ENCODE measurements around the gene ILRUN.
"Not testable (repeated sequence)": the region's sequence is repeated elsewhere in the genome, so short reads cannot be mapped to it uniquely, and the experiment has no call there.

ILRUN gene

DNA sequence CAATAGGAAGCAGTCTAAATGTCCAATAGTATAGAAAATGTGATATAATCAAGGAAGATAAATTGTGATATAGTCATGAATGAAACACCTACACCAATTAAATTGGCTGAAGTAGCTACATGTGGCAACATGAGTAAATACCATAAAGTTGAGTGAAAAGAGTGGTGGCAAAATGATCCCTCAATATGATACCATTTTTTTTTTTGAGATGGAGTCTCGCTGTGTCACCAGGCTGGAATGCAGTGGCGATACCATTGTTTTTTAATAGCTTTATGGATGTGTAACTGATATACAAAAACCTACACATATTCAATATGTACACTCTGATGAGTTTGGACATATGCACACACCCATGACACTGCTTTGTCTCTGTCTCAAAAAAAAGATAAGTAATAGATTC, 20.9 kb upstream of the ILRUN start:
- DNase-seq (no peak), ATAC-seq (no peak)
- Mint-ChIP-seq H3K4me3 (no peak overlapping the region), H3K27ac (no peak overlapping the region), H3K36me3 (ENCODE audit: low read depth) (no peaks in the 10 kb centered on the region), H3K4me1 (no peaks in the 10 kb centered on the region), H3K27me3 (no peaks in the 10 kb centered on the region), H3K9me3 (no peaks in the 10 kb centered on the region)

DNA sequence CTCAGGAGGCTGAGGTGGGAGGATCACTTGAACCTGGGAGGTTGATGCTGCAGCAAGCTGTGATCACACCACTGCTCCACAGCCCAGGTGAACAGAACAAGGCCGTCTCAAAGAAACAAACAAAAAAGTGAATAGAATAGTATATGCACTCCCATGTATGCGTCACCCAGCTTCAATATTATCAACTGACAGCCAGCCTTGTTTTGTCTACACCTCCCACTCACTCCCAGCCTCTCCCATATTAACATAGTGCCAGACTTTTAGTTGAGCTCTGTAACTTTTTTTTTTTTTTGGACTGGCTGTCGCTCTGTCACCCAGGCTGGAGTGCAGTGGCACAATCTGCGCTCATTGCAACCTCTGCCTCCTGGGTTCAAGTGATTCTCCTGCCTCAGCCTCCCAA, 18.1 kb upstream of the ILRUN start:
- no peaks in the 10 kb centered on the region for H3K27me3 Mint-ChIP-seq
- H3K27ac Mint-ChIP-seq = no peak overlapping the region
- H3K9me3 Mint-ChIP-seq = no peaks in the 10 kb centered on the region
- H3K4me1 Mint-ChIP-seq = no peaks in the 10 kb centered on the region
- ATAC-seq (no peak), DNase-seq (no peak)
- H3K4me3 Mint-ChIP-seq = no peak overlapping the region
- H3K36me3 Mint-ChIP-seq (ENCODE audit: low read depth) = no peaks in the 10 kb centered on the region

DNA sequence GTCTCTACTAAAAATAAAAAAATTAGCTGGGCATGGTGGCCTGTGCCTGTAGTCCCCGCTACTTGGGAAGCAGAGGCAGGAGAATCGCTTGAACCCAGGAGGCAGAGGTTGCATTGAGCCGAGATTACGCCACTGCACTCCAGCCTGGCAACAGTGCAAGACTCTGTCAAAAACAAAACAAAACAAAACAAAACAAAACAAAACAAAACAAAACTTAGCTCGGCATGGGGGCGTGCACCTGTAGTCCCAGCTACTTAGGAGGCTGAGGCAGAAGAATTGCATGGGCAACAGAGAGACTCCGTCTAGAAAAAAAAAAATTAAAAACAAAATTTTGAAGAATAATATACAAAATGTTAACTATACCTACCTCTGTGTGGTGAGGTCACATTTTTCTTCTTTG, 16.3 kb upstream of the ILRUN start:
- H3K4me1 Mint-ChIP-seq, H3K4me3 Mint-ChIP-seq, DNase-seq: not testable (repeated sequence)

DNA sequence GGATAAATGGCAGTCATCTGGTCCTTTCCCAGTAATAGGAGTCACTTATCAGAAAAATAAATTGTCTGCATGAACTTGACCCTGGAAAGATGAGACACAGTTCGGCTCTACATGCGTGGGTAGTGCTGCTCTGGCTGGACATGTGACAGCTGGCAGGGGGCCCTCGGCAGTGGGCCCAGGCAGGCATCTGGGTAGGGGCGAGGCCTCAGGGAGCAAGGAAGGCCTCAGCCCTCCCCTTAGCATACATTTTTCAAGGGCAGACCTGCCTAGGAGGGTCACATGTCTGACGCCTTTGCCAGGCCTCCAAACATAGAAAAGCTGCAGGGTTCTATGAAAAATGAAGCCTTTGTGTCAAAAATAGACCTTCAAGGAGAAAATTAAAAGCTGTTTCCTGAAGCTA, 12.8 kb upstream of the ILRUN start:
- H3K9me3 Mint-ChIP-seq = no peaks in the 10 kb centered on the region

More for the DNA sequence above, 16.3 kb upstream of the ILRUN start:
- not testable (repeated sequence) for H3K27me3 Mint-ChIP-seq; ATAC-seq; H3K27ac Mint-ChIP-seq; H3K9me3 Mint-ChIP-seq; H3K36me3 Mint-ChIP-seq (ENCODE audit: low read depth)

DNA sequence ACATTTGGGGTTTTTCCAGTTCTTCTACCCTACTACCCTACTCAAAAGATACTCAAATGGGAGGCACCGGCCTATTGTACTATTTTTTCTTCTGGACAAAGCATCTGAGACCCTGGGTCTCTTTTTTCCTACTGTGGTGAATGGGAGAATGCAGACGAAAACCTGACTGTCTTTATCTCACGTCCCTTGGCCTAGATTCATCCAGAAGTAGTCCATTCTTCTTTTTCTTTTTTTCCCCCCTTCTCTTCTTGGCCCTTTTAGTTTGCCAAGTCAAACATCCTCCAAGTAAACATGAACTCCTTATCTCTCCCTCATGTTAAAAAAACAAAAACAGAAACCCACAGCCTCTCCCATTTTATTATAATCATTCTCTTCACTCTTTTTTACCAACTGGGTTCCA, 8.7 kb upstream of the ILRUN start:
- no peak overlapping the region for H3K27ac Mint-ChIP-seq
- no peaks in the 10 kb centered on the region for H3K4me1 Mint-ChIP-seq
- ATAC-seq (no peak), DNase-seq (no peak)
- no peaks in the 10 kb centered on the region for H3K36me3 Mint-ChIP-seq (ENCODE audit: low read depth)
- H3K4me3 Mint-ChIP-seq = no peak overlapping the region
- H3K9me3 Mint-ChIP-seq = no peaks in the 10 kb centered on the region
- H3K27me3 Mint-ChIP-seq = no peaks in the 10 kb centered on the region

More for the DNA sequence above, 12.8 kb upstream of the ILRUN start:
- ATAC-seq = no peak
- Mint-ChIP-seq H3K4me3 (no peak overlapping the region), H3K27ac (no peak overlapping the region), H3K36me3 (ENCODE audit: low read depth) (no peaks in the 10 kb centered on the region), H3K4me1 (no peaks in the 10 kb centered on the region), H3K27me3 (no peaks in the 10 kb centered on the region)
- DNase-seq = no peak

DNA sequence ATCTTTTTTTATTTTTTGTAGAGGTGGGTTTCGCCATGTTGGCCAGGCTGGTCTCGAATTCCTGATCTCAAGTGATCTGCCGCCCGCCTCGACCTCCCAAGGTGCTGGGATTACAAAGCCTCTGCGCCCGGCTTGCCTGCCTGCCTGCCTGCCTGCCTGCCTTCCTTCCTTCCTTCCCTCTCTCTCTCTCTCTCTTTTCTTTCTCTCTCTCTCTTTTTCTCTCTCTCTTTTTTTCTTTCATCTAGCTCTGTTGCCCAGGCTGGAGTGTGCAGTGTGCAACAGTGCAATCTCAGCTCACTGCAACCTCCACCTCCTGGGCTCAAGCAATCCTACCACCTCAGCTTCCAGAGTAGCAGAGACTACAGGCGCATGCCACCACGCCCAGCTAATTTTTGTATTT, 4.6 kb upstream of the ILRUN start:
- Mint-ChIP-seq H3K4me3 (no peak overlapping the region), H3K9me3 (no peaks in the 10 kb centered on the region), H3K27ac (no peak overlapping the region), H3K36me3 (ENCODE audit: low read depth) (no peaks in the 10 kb centered on the region), H3K4me1 (peaks cover 17% of the 10 kb centered on the region), H3K27me3 (no peaks in the 10 kb centered on the region)
- DNase-seq (no peak), ATAC-seq (no peak)

DNA sequence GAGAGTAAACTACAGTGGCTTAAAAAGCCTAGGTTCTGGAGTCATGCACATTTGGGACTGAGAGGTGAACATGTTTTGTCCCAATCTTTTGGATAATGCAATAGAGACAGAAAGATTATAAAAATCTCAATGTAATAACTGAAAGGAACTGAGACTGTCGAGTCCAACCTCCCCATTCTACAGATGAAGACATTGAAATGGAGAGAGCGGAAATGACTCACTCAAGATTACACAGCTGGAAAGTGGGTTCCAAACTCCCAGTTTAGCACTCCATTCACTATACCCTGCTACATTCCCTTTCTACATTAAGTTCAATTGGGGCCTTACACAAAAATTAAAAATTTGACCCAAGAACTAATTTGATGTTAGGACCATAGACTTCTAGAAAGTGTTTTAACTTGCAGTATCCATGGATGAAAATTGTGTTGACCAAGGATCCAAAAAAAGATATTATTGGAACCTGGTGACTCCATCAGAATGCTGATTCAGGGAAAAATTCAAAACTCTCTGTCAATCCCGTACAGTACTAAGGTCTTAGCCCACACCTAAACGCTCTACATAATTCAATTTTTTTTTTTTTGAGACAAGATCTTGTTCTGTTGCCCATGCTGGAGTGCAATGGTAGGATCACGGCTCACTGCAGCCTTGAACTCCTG, 1.5 kb upstream of the ILRUN start:
- peaks cover 11% of the 10 kb centered on the region for H3K36me3 Mint-ChIP-seq (ENCODE audit: low read depth)
- no peaks in the 10 kb centered on the region for H3K9me3 Mint-ChIP-seq
- DNase-seq = no peak
- H3K4me1 Mint-ChIP-seq = peaks cover 45% of the 10 kb centered on the region
- H3K27ac Mint-ChIP-seq = no peak overlapping the region
- peak overlapping the region; percentile 99 for H3K4me3 Mint-ChIP-seq
- no peak for ATAC-seq
- no peaks in the 10 kb centered on the region for H3K27me3 Mint-ChIP-seq

DNA sequence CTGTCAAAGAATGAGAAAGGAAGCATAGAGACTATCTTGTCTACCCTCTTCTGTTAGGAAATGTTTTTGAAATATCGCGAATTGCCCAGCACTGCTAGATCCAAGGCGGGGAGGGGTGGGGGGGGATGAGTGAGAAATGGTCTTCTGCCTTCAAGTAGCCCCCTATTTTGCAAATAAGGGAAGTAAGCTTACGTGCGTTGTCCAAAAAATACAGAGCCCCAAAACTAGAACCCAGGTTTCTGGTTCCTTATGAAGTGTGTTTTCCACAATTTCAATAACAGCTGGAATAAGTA, 923 bp upstream of the ILRUN start:
- peaks cover 48% of the 10 kb centered on the region for H3K4me1 Mint-ChIP-seq
- no peak for ATAC-seq
- no peaks in the 10 kb centered on the region for H3K27me3 Mint-ChIP-seq

DNA sequence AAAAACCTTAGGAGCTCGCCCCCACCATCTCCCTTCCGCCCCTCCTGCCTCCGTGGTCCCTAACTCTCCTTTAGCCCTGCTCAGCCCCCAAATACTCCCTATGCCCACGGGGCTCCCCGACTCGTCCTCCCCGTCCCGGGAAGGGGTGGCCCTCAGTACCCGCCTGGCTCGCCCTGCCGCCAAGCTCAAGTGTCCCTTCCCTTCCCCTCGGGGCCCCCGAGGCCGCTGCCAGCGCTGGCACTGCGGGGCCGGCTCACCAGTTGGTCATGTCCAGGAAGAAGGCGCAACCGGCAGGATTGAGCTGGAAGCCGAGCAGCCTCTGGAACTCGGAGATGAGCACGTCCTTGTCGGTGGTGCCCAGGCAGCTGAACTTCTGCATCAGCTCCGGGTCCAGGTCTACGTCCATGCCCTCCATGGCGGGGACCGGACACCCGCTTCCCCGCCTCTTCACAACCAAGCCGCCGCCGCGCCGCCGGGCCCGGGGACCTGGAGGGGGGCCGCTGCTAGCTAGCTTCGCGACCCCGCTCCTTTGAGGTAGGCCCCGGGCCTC, 303 bp downstream of the ILRUN start:
- DNase-seq = no peak
- Mint-ChIP-seq H3K4me1 (peaks cover 58% of the 10 kb centered on the region), H3K27me3 (no peaks in the 10 kb centered on the region), H3K9me3 (no peaks in the 10 kb centered on the region), H3K27ac (peak overlapping the region; percentile 86), H3K4me3 (peak overlapping the region; percentile 99), H3K36me3 (ENCODE audit: low read depth) (peaks cover 11% of the 10 kb centered on the region)
- no peak for ATAC-seq

More for the DNA sequence above, 923 bp upstream of the ILRUN start:
- H3K27ac Mint-ChIP-seq = peak overlapping the region; percentile 97
- peak overlapping the region; percentile 99 for H3K4me3 Mint-ChIP-seq
- peaks cover 11% of the 10 kb centered on the region for H3K36me3 Mint-ChIP-seq (ENCODE audit: low read depth)
- no peak for DNase-seq
- H3K9me3 Mint-ChIP-seq = no peaks in the 10 kb centered on the region

DNA sequence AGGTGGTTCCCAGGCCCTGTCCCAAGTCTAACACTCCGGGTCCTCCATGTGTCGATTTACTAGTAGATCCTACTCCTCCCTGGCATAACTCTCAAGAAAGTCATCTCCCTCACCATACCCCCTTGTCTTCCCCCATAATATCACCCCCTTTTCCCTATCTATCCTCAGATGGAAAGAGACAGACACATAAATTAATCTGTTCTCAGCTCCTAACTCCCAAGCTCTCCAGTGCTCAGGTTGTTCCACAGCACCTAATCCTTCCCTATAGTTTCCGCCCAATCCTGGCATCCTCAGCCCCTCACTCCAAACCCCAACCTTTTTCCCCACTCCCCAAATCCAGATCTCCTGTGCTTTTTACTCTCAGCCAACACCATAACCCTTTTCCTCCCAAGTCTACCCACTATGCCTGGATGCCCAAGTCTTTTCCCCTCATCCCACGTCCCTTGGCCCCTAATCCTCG, 808 bp downstream of the ILRUN start:
- H3K27ac Mint-ChIP-seq = peak overlapping the region; percentile 86
- H3K4me3 Mint-ChIP-seq = peak overlapping the region; percentile 99
- H3K4me1 Mint-ChIP-seq = peaks cover 61% of the 10 kb centered on the region

DNA sequence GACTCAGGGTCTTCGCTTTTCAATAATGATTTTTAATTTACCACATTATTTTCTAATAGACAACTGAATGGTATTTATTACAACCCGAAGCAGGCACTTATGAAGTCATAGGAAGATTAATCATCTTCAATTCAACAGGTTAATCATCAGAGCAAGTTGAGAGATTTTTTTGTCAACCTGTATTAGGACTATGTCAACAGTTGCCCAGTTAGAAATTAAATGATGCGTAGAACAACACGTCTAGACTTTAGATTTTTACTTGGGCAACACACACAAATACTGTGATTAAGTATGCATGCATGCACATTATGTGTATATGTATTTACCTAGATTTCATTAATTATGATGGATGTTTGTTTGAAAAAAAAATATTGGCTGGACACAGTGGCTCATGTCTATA, 4.3 kb downstream of the ILRUN start:
- no peaks in the 10 kb centered on the region for H3K27me3 Mint-ChIP-seq
- no peak for ATAC-seq
- no peak for DNase-seq
- peaks cover 62% of the 10 kb centered on the region for H3K4me1 Mint-ChIP-seq
- no peak overlapping the region for H3K27ac Mint-ChIP-seq
- H3K36me3 Mint-ChIP-seq (ENCODE audit: low read depth) = peaks cover 24% of the 10 kb centered on the region
- H3K9me3 Mint-ChIP-seq = no peaks in the 10 kb centered on the region
- no peak overlapping the region for H3K4me3 Mint-ChIP-seq

More for the DNA sequence above, 808 bp downstream of the ILRUN start:
- H3K27me3 Mint-ChIP-seq = no peaks in the 10 kb centered on the region
- H3K9me3 Mint-ChIP-seq = no peaks in the 10 kb centered on the region
- peaks cover 11% of the 10 kb centered on the region for H3K36me3 Mint-ChIP-seq (ENCODE audit: low read depth)
- no peak for DNase-seq
- no peak for ATAC-seq

DNA sequence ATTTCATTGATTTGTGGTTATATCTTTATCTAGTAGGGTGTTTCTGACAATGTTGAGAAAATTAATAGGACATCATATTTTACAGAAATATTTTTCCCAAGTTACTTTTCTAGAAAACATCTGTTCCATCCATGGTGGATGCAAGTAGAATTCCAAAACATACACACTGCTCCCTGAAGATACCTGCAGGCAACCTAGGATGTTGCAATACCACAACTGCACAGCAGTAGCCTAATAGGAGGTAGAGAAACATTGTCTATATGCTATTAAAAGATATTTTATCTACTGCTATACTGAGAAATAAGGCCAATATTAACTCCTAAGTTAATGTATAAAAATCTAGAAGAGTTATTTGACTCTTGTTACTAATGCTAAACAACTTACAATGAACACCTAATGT, 6.8 kb downstream of the ILRUN start:
- ATAC-seq (no peak), DNase-seq (no peak)
- H3K27me3 Mint-ChIP-seq = no peaks in the 10 kb centered on the region
- no peaks in the 10 kb centered on the region for H3K9me3 Mint-ChIP-seq
- peaks cover 54% of the 10 kb centered on the region for H3K4me1 Mint-ChIP-seq
- no peak overlapping the region for H3K4me3 Mint-ChIP-seq
- H3K27ac Mint-ChIP-seq = no peak overlapping the region
- H3K36me3 Mint-ChIP-seq (ENCODE audit: low read depth) = peaks cover 22% of the 10 kb centered on the region

DNA sequence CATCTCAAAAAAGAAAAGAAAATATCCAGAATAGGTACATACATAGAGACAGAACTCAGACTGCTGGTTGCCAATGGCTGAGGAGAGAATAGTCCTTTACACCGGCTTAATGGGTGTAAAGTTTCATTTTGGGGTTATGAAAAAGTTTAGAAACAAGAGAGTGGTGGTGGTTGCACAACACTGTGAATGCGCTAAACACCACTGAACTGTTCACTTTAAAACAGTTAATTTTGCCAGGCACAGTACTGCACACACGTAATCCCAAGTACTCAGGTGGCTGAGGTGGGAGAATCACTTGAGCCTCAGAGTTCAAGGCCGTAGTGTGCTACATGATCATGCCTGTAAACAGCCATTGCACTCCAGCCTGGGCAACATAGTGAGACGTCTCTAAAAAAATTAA, 7.6 kb downstream of the ILRUN start:
- H3K4me3 Mint-ChIP-seq = no peak overlapping the region
- H3K9me3 Mint-ChIP-seq = no peaks in the 10 kb centered on the region
- no peak for ATAC-seq
- no peaks in the 10 kb centered on the region for H3K27me3 Mint-ChIP-seq
- H3K4me1 Mint-ChIP-seq = peaks cover 52% of the 10 kb centered on the region
- no peak overlapping the region for H3K27ac Mint-ChIP-seq
- H3K36me3 Mint-ChIP-seq (ENCODE audit: low read depth) = peaks cover 16% of the 10 kb centered on the region
- DNase-seq = no peak

DNA sequence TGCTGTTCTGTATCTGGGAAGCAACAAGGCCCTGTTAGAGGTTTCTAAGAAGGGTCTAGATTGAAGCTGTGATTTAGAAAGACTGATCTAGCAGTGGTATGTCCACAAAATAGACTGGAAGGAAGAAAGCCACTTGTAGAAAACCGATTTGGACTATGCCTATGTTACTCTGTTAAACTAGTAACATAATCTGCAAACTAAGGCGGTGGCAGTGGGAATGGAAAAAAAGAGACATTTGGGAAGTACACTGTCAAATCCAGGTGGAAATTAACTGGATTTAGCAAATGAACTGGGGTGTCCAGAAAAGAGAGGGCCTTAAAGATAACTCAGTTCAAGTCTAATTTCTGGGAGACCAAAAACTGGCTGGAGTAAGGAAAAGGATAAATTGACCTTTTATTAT, 11.6 kb downstream of the ILRUN start:
- Mint-ChIP-seq H3K4me1 (peaks cover 36% of the 10 kb centered on the region), H3K36me3 (ENCODE audit: low read depth) (peaks cover 16% of the 10 kb centered on the region), H3K27ac (no peak overlapping the region), H3K27me3 (no peaks in the 10 kb centered on the region), H3K9me3 (no peaks in the 10 kb centered on the region), H3K4me3 (no peak overlapping the region)
- ATAC-seq (no peak), DNase-seq (no peak)

DNA sequence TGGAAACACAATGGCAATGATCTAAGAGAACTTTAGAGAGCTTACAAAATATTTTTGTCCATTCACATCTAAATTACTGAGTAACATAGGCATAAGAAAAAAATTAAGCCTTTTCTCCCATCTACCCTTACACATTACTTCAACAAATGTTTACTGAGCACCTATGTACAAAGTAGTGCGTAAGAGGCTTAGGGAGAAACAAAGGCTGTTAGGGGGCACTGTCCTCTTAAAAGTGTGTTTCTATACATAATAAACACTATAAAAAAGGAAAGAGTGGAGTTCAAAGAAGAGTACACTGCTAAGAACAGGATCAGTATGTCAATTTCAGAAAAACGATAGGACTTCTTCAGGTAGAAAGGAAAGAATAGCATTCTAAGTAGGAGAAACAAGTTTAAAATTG, 12.2 kb downstream of the ILRUN start:
- H3K36me3 Mint-ChIP-seq (ENCODE audit: low read depth) = peaks cover 16% of the 10 kb centered on the region
- peaks cover 36% of the 10 kb centered on the region for H3K4me1 Mint-ChIP-seq
- H3K4me3 Mint-ChIP-seq = no peak overlapping the region
- DNase-seq = no peak
- ATAC-seq = no peak
- no peaks in the 10 kb centered on the region for H3K27me3 Mint-ChIP-seq
- no peaks in the 10 kb centered on the region for H3K9me3 Mint-ChIP-seq
- no peak overlapping the region for H3K27ac Mint-ChIP-seq
